GM12878 (cell line): Measurements from ENCODE around the gene ZNF425. TPM values are rescaled to one million over a fixed set of nuclear protein-coding genes. Genes with fewer than 3 reads are reported as not detected.

Experiments used
- ATAC-seq: fragments of 200-7000 bp; cut with Tn5 transposase; 3 replicates; pipeline ENCODE4 v1.9.1; 2020; ENCODE audit warnings: mild to moderate bottlenecking, moderate library complexity
- BruUV-seq: library from RNA; stranded (reverse); fragments of 400-500 nt; replicated peaks from 2 replicates; lab custom pipeline; 2021; lab: Mats Ljungman, UMichigan
- CTCF ChIA-PET: fragments of 300-600 bp; sonication (Branson Sonifier 250); formaldehyde crosslinking; extraction: SDS; loops from one replicate; lab custom pipeline; 2021; ENCODE audit warnings: inconsistent platforms; lab: Yijun Ruan, JAX
- POLR2A ChIA-PET: fragments of 350-600 bp; formaldehyde crosslinking; extraction: SDS; loops from one replicate; lab custom pipeline; 2021; ENCODE audit warnings: inconsistent platforms; lab: Charles Lee
- RAD21 ChIA-PET: fragments of 300-600 bp; sonication (Branson Sonifier 250); formaldehyde crosslinking; loops from one replicate; lab custom pipeline; 2023; ENCODE audit warnings: antibody characterized with exemption; ENCODE audit not compliant: unreplicated experiment; lab: Charles Lee
- SMC1A ChIA-PET: fragments of 300-600 bp; sonication (Branson Sonifier 250); formaldehyde crosslinking; loops from one replicate; lab custom pipeline; 2023; ENCODE audit not compliant: unreplicated experiment, uncharacterized antibody; lab: Charles Lee
- DNase-seq: peaks from one replicate; pipeline ENCODE4 v3.0.0-alpha.2; 2011; ENCODE audit warnings: low read depth, low spot score
- FAIRE-seq: peaks from 3 replicates; lab custom pipeline; 2011; peaks lifted over from hg19 to GRCh38; lab: Jason Lieb, UNC
- H2AFZ ChIP-seq: 2 replicates; pipeline ENCODE4 v1.6.0; 2011; ENCODE audit warnings: low read depth, low read length, control low read depth; ENCODE audit not compliant: control insufficient read depth
- H3K27ac ChIP-seq: 2 replicates; pipeline ENCODE4 v1.5.1; 2011; ENCODE audit warnings: control low read depth; ENCODE audit not compliant: control insufficient read depth, insufficient read depth
- H3K27me3 ChIP-seq, 2 experiments: replicated peaks in 1 of 2; 2 replicates each; pipeline versions ENCODE4 v1.6.0 to v1.6.1; 2011; ENCODE audit warnings: low read length in 1 of 2; ENCODE audit not compliant: control insufficient read depth in 2 of 2, insufficient read depth in 2 of 2
- H3K36me3 ChIP-seq, 2 experiments: 2 replicates each; pipeline ENCODE4 v1.5.1; 2011; ENCODE audit warnings: low read length in 1 of 2; ENCODE audit not compliant: control insufficient read depth in 2 of 2, insufficient read depth in 2 of 2
- H3K4me1 ChIP-seq: 2 replicates; pipeline ENCODE4 v1.6.1; 2011; ENCODE audit warnings: mild to moderate bottlenecking, low read length, moderate library complexity, mixed read lengths; ENCODE audit not compliant: control insufficient read depth, insufficient read depth
- H3K4me2 ChIP-seq: 2 replicates; pipeline ENCODE4 v1.6.0; 2011; ENCODE audit warnings: control low read depth; ENCODE audit not compliant: control insufficient read depth, insufficient read depth
- H3K4me3 ChIP-seq: fragments of 200-600 bp; sonication (generic); 2 replicates; pipeline ENCODE4 v1.5.1; 2016
- H3K79me2 ChIP-seq: 2 replicates; pipeline ENCODE4 v1.6.0; 2011; ENCODE audit warnings: low read length; ENCODE audit not compliant: control insufficient read depth, insufficient read depth
- H3K9ac ChIP-seq: 2 replicates; pipeline ENCODE4 v1.8.0; 2011; ENCODE audit warnings: low read length, control low read depth, mixed read lengths; ENCODE audit not compliant: control insufficient read depth, insufficient read depth
- H3K9me3 ChIP-seq: replicated peaks from 3 replicates; pipeline ENCODE4 v1.5.1; 2011; ENCODE audit warnings: mild to moderate bottlenecking, low read length; ENCODE audit not compliant: control insufficient read depth, insufficient read depth
- H4K20me1 ChIP-seq: 2 replicates; pipeline ENCODE4 v1.6.0; 2011; ENCODE audit not compliant: control insufficient read depth, insufficient read depth
- CBX5 ChIP-seq: sonication (generic); IDR thresholded peaks from 2 replicates; pipeline ENCODE4 v1.6.1; 2016; ENCODE audit warnings: low read depth, moderate library complexity, mild to moderate bottlenecking, inconsistent platforms
- CEBPB ChIP-seq, 2 experiments: fragments of 150-350 bp in 1 of 2; IDR thresholded peaks; 2 replicates each; pipeline ENCODE4 v1.6.1; 2012 to 2014; ENCODE audit warnings: low read depth in 2 of 2, low read length in 2 of 2, borderline replicate concordance in 1 of 2, inconsistent platforms in 1 of 2
- CHD4 ChIP-seq: fragments of 200-600 bp; sonication (generic); IDR thresholded peaks from 2 replicates; pipeline ENCODE4 v1.6.1; 2016; ENCODE audit warnings: mild to moderate bottlenecking
- GATAD2B ChIP-seq: fragments of 450-650 bp; conservative IDR thresholded peaks from 2 replicates; pipeline ENCODE4 v1.6.1; 2017; ENCODE audit warnings: low read depth, mild to moderate bottlenecking, moderate library complexity
- HDAC6 ChIP-seq: fragments of 200-600 bp; sonication (generic); IDR thresholded peaks from one replicate; pipeline ENCODE4 v1.8.0; 2017; ENCODE audit warnings: antibody characterized with exemption; ENCODE audit not compliant: unreplicated experiment
- HDGF ChIP-seq: fragments of 450-650 bp; IDR thresholded peaks from 2 replicates; pipeline ENCODE4 v1.6.1; 2016; ENCODE audit warnings: antibody characterized with exemption
- IKZF2 ChIP-seq, 2 experiments: fragments of 450-650 bp; IDR thresholded peaks; 2 replicates each; pipeline ENCODE4 v1.6.1; 2017; ENCODE audit warnings: mild to moderate bottlenecking in 2 of 2, moderate library complexity in 2 of 2
- IRF4 ChIP-seq: IDR thresholded peaks from 2 replicates; pipeline ENCODE4 v1.6.1; 2011; ENCODE audit warnings: low read depth, low read length
- MYB ChIP-seq: fragments of 150-350 bp; IDR thresholded peaks from 2 replicates; pipeline ENCODE4 v1.6.1; 2014; ENCODE audit warnings: mild to moderate bottlenecking, low read depth, low read length, borderline replicate concordance
- MYC ChIP-seq: IDR thresholded peaks from 2 replicates; pipeline ENCODE4 v1.6.1; 2011; ENCODE audit warnings: mild to moderate bottlenecking, low read length, moderate library complexity, inconsistent platforms; ENCODE audit not compliant: insufficient read depth, insufficient replicate concordance, insufficient read length, severe bottlenecking
- POLR2A ChIP-seq: IDR thresholded peaks from 2 replicates; pipeline ENCODE4 v1.6.1; 2011; ENCODE audit warnings: low read depth, mild to moderate bottlenecking, low read length
- POLR2AphosphoS2 ChIP-seq: IDR thresholded peaks from 2 replicates; pipeline ENCODE4 v1.6.1; 2011; ENCODE audit warnings: low read depth, mild to moderate bottlenecking, low read length, improper control_type of control experiment, moderate library complexity
- POLR2AphosphoS5 ChIP-seq: IDR thresholded peaks from 2 replicates; pipeline ENCODE4 v1.6.1; 2011; ENCODE audit warnings: mild to moderate bottlenecking, low read length, inconsistent platforms
- RB1 ChIP-seq: fragments of 450-650 bp; formaldehyde crosslinking; IDR thresholded peaks from 2 replicates; pipeline ENCODE4 v1.6.1; 2017; ENCODE audit warnings: mild to moderate bottlenecking, borderline replicate concordance
- SIN3A ChIP-seq: IDR thresholded peaks from 2 replicates; pipeline ENCODE4 v1.6.1; 2012; ENCODE audit warnings: low read depth, low read length, improper control_type of control experiment
- SMAD1 ChIP-seq: fragments of 450-650 bp; IDR thresholded peaks from 2 replicates; pipeline ENCODE4 v1.6.1; 2018; ENCODE audit warnings: mild to moderate bottlenecking, low read depth; ENCODE audit not compliant: partially characterized antibody
- TCF7 ChIP-seq: IDR thresholded peaks from 2 replicates; pipeline ENCODE4 v1.6.1; 2014; ENCODE audit warnings: antibody characterized with exemption, borderline replicate concordance
- YBX1 ChIP-seq: fragments of 450-650 bp; IDR thresholded peaks from 2 replicates; pipeline ENCODE4 v1.6.1; 2016; ENCODE audit warnings: antibody characterized with exemption
- ZNF207 ChIP-seq: fragments of 450-650 bp; IDR thresholded peaks from 2 replicates; pipeline ENCODE4 v1.6.1; 2014; ENCODE audit warnings: antibody characterized with exemption, mild to moderate bottlenecking, borderline replicate concordance
- WGBS: methylation state at CpG from one replicate; pipeline ENCODE4 v1.1.6; 2016; ENCODE audit warnings: low lambda C conversion rate; ENCODE audit not compliant: insufficient replicate concordance, insufficient coverage; ENCODE audit errors: missing lambda C conversion rate; 5-methylcytosine and 5-hydroxymethylcytosine counted together
- in situ Hi-C: fragments of 300-500 bp; cut with MboI; formaldehyde crosslinking; loops from 9 replicates; pipeline ENCODE4 v1.14.3; 2018; ENCODE audit warnings: mixed read lengths
- intact Hi-C: fragments of 100-400 bp; cut with micrococcal nuclease; formaldehyde crosslinking; loops from one replicate; pipeline ENCODE4 v1.14.2; 2022; ENCODE audit not compliant: unreplicated experiment
- polyA plus RNA-seq, 11 experiments: library from polyadenylated mRNA; depleted of rRNA in 4 of 11; unstranded in 6 of 11; stranded (reverse) in 5 of 11; fragments of >200 nt; fragmentation: Nextera tagmentation in 4 of 11; fragmentation: Illumina TruSeq in 1 of 11; extraction: Ambion mirVana in 4 of 11; extraction: Trizol in 1 of 11; gene quantifications; 1 replicate in 1 of 11; 2 replicates in 10 of 11; pipeline versions ENCODE4 v1.2.1 to v1.2.3, GENCODE V29; 2011 to 2016; ENCODE audit warnings: inconsistent platforms in 2 of 11, missing spikeins in 2 of 11, low read depth in 1 of 11
- total RNA-seq, 4 experiments: library from RNA; depleted of rRNA in 3 of 4; stranded (reverse); fragments of >200 nt in 3 of 4; fragmentation: Illumina TruSeq in 1 of 4; extraction: Trizol in 1 of 4; gene quantifications; 2 replicates each; pipeline versions ENCODE4 v1.2.1 to v1.2.3, GENCODE V29; 2013 to 2021
- TF ChIP-seq, protein P1 (sequence below): IDR thresholded peaks from 2 replicates; pipeline ENCODE4 v1.6.1; 2012; ENCODE audit warnings: low read depth, low read length, improper control_type of control experiment
- TF ChIP-seq, protein P2 (sequence below): IDR thresholded peaks from 2 replicates; pipeline ENCODE4 v1.6.1; 2011; ENCODE audit warnings: low read depth, mild to moderate bottlenecking, low read length, moderate library complexity, borderline replicate concordance; ENCODE audit errors: extremely low read depth

Gene ZNF425
- total and polyA plus RNA-seq, 10 of the 15 experiments (the other 5 are each of a cell fraction or from before 2014, with no cell fraction given) = 0.19 to 1.8 (median 0.91) TPM

DNA sequence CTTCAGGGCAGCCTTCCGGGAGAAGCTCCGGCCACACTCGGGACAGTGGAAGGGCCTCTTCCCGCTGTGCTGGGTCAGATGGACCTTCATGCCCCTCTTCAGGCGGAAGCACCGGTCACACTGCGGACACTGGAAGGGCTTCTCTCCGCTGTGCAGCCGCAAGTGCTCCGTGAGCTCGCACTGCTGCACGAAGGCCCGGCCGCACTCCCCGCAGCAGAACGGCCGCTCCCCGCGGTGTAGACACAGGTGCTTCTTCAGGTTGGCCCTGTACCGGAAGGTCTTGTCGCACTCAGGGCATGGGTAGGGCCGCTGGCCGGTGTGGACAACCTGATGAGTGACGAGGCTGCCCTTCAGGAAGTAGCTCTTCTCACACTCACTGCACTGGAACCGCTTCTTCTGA lies 21.4 kb downstream of the ZNF425 start:
- no peaks in the 10 kb centered on the region for H4K20me1 ChIP-seq
- in situ Hi-C loops (no loop called here), intact Hi-C loops (no loop called here)
- ChIA-PET CTCF (no interaction called here), RAD21 (no interaction called here)
- ATAC-seq (no peak), FAIRE-seq (no peak), DNase-seq (no peak)
- H2AFZ ChIP-seq = no peak overlapping the region
- no TSS peak for BruUV-seq
- TF ChIP-seq SMAD1 (no peak), POLR2A (no peak), CBX5 (no peak), IKZF2 (IDR thresholded peaks at IDR 0.05) (no peak), TCF7 (no peak), GATAD2B (no peak), POLR2AphosphoS2 (no peak)
- TF ChIP-seq, protein P1, sequence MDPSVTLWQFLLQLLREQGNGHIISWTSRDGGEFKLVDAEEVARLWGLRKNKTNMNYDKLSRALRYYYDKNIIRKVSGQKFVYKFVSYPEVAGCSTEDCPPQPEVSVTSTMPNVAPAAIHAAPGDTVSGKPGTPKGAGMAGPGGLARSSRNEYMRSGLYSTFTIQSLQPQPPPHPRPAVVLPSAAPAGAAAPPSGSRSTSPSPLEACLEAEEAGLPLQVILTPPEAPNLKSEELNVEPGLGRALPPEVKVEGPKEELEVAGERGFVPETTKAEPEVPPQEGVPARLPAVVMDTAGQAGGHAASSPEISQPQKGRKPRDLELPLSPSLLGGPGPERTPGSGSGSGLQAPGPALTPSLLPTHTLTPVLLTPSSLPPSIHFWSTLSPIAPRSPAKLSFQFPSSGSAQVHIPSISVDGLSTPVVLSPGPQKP = no peak
- TF ChIP-seq, all 136 proteins: peak for 0
- Histone ChIP-seq H3K9me3 (no peaks in the 10 kb centered on the region), H3K4me2 (no peak overlapping the region), H3K9ac (no peak overlapping the region), H3K36me3 (no peaks in the 10 kb centered on the region), H3K4me1 (no peaks in the 10 kb centered on the region), H3K27me3 (no peaks in the 10 kb centered on the region), H3K79me2 (no peaks in the 10 kb centered on the region), H3K27ac (no peak overlapping the region), H3K4me3 (no peak overlapping the region)
- WGBS = 89% methylated on average over 25 of the region's 25 CpGs
- ChIA-PET POLR2A (no interaction called here), SMC1A (no interaction called here)

DNA sequence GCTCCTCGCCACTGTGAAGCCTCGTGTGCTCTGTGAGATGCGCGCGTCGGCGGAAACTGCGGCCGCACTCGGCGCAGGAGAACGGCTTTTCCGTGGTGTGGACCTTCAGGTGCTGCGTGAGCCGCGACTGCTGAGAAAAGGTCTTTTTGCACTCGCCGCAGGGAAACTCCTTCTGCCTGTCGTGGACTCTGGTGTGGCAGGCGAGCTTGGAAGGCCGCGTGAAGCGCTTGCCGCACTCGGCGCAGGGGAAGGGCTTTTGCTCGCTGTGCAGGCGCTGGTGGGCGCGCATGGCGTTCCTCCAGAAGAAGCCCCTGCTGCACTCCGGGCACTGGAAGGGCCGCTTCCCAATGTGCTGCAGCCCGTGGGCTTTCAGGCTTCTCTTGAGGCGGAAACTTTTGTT lies 21.9 kb downstream of the ZNF425 start:
- in situ Hi-C loops = no loop called here
- no TSS peak for BruUV-seq
- Histone ChIP-seq H3K27me3 (no peaks in the 10 kb centered on the region), H2AFZ (no peak overlapping the region), H3K4me2 (no peak overlapping the region), H3K79me2 (no peaks in the 10 kb centered on the region), H3K36me3 (no peaks in the 10 kb centered on the region), H3K9ac (no peak overlapping the region), H3K4me3 (no peak overlapping the region), H3K27ac (no peak overlapping the region), H3K9me3 (no peaks in the 10 kb centered on the region), H4K20me1 (no peaks in the 10 kb centered on the region), H3K4me1 (no peaks in the 10 kb centered on the region)
- FAIRE-seq = no peak
- DNase-seq = no peak
- RAD21 ChIA-PET = no interaction called here
- intact Hi-C loops = no loop called here
- POLR2A ChIA-PET = interaction anchor here (0.6 kb wide), 1 partner anchor 9 kb away, joined by 3 read pairs; no protein-coding TSS in a partner anchor
- SMC1A ChIA-PET = no interaction called here
- CTCF ChIA-PET = no interaction called here
- no peak for ATAC-seq
- 85% methylated on average over 35 of the region's 35 CpGs for WGBS
- TF ChIP-seq, protein P2, sequence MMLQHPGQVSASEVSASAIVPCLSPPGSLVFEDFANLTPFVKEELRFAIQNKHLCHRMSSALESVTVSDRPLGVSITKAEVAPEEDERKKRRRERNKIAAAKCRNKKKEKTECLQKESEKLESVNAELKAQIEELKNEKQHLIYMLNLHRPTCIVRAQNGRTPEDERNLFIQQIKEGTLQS = no peak
- no peak for TF ChIP-seq SIN3A
- no peak for TF ChIP-seq CHD4
- no peak for TF ChIP-seq HDAC6
- no peak for TF ChIP-seq HDGF
- TF ChIP-seq IRF4 = no peak
- TF ChIP-seq RB1 = no peak
- TF ChIP-seq CEBPB (IDR thresholded peaks at IDR 0.05; ENCODE audit: borderline replicate concordance in 1 of 2, low read depth in 2 of 2, low read length in 2 of 2) = no peak
- TF ChIP-seq YBX1 = no peak
- TF ChIP-seq MYC = no peak
- no peak for TF ChIP-seq POLR2AphosphoS5
- TF ChIP-seq MYB = no peak
- TF ChIP-seq ZNF207 = no peak
